Head of caudate nucleus (tissue), 42 donors: ENCODE results near the gene MRO.
"Not testable (repeated sequence)": the region's sequence is repeated elsewhere in the genome, so short reads cannot be mapped to it uniquely, and the experiment has no call there.

ENCODE experiments used
- DNase-seq, 42 donors: peaks; one replicate each; pipeline versions ENCODE4 v3.0.0 to v3.0.0-alpha.2; 2020 to 2021; ENCODE audit warnings: mixed read lengths in 7 of 42
- intact Hi-C: fragments of 100-400 bp; cut with DNase I; formaldehyde crosslinking; loops from one replicate; pipeline ENCODE4 v1.15.0; 2022

The MRO gene

DNA sequence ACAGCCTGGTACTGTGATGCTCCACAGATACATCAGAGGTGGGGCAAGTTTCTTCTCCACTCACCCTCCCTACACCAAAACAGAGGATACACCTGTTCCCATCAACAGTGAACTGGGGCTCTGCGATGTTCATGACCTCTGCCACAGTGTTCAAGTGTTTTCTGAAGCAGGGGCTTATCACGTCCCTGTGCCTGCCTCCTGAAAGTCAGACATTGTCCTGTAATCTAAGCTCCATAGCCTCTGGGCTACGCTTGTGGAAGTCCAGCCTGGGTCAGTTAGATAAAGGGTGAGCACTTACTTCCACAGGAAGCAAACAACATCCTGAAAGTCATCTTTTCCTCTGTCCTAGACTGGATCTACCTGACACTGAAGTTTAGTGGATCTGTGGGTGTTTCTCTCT is 20.2 kb upstream of the MRO start:
- intact Hi-C loops: no loop called here
- DNase-seq: no peak

DNA sequence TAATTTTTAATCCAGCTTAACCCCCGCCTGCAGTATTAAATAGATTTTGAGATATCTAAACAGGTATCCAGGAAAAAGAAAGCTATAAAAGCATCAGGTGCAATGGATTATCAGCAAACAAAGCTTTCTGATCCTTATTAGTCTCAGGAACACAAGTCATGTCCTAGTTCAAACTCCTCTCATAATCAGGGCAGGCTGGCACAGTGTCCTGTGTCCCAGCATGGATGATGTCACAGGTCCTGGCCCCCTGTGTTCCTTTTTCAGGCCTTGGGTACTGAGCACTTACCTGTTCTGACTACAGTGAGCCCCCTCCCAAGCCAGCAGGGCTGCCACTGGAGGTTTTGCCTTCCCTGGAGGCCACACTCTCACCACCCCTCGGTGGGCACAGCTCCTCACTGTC is 19.5 kb upstream of the MRO start:
- DNase-seq: no peak
- intact Hi-C loops: no loop called here

DNA sequence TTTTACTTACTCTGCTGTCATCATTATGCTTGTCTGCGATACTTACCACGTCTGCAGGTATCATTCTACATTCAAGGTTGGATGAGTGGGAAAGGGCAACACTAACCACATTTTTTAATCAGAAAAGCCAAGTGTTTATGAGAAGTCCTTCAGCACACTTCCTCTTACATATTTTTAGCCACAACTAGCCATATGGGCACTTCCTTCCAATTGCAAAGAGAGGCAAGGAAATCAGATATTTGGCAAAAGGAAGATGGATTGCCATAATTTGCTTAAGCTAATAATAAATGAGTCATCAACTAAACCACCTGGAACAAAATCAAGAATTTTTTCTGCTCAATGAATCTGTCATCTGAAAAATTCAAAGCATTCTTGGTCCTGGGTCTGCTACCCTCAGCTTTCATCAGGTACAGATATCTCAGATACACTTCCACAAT is 16.7 kb upstream of the MRO start:
- DNase-seq: peak in 1 of 42 donors; percentile 2
- intact Hi-C loops: no loop called here

DNA sequence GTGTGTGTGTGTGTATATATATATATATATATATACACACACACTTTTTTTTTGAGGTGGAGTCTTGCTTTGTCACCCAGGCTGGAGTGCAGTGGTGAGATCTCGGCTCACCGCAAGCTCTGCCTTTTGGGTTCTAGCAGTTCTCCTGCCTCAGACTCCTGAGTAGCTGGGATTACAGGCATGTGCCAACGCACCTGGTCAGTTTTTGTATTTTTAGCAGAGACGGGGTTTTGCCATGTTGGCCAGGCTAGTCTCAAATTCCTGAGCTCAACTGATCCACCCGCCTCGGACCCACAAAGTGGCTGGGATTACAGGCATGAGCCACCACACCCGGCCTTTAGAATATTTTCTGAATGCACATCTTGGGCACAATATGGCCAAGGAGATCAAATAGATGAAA is 13.7 kb upstream of the MRO start:
- intact Hi-C loops, DNase-seq: not testable (repeated sequence)

DNA sequence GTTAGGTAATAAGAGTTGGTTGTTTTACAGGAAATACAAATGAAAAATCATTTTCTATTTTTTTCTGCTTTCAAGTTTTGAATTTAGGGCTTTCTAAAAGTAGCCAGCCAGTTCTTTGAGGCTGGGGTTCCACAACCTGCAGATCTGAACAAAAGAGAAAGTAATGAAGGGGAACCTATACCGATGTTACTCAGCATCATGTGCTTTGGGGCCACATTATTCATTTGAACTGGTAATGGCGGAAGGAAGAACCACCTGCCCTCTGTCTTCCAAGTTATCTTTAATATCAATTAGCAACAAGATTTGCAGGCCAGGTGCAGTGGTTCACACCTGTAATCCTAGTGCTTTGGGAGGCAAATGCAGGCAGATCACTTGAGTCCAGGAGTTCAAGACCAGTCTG is 12.9 kb upstream of the MRO start:
- no peak for DNase-seq
- intact Hi-C loops: no loop called here

DNA sequence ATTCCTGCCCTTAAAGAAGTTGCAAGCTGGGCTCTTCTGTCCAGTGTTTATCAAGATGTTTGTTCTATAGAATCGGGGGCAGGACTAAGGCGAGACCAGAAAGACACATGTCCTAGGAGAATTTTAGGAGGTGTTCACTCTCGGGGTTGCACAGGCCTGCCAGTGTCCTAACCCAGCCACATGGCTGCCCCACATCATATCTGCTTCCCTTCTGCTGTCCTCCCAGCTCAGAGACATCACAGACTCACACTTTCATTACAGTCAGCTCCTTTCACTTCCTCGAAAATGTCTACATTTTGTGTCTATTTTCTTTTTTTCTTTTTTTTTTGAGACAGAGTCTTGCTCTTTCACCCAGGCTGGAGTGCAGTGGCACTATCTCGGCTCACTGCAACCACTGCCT is 10.7 kb upstream of the MRO start:
- intact Hi-C loops: no loop called here
- peak in 8 of 42 donors; percentile 6 to 36 (median 20) for DNase-seq

DNA sequence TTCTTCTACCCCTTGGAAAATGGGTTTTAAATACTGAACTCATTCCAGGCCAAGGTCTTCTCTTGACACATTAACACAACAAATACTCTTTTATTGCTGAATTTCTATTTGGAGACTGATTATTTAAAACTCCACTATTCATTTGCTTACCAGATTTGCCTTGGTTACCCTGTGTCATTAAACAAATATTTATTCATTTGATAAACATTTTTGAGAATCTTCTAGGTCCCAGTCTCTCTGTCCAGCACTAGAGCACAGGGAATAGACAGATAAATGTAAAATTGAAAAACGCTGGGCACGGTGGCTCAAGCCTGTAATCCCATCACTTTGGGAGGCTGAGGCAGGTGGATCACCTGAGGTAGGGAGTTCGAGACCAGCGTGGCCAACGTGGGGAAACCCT is 9.8 kb upstream of the MRO start:
- intact Hi-C loops: loop anchor here (10.0 kb wide), 1 partner anchor 135 kb away; the partner anchor contains the start of gene ELAC1
- DNase-seq: no peak

DNA sequence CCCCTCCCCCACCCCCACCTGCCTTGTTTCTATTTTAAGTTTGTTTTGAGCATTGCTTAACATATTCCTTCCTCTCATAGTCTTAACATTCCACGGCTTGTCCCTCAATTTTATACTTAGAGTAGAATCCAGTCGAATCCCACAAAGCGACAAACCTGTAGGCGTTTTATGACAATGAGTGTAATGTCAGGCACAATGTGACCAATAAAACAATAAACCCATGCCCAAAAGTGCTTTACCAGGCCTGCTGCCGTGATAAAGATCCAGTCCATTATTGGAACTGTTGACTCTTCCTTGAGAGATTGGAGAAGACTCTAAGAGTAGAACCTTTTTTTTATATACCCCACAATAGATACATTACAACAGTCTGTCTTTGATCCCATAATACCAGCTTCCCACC is 6.2 kb upstream of the MRO start:
- intact Hi-C loops: loop anchor here (10.0 kb wide), 1 partner anchor 139 kb away; the partner anchor contains the start of gene ELAC1
- no peak for DNase-seq

DNA sequence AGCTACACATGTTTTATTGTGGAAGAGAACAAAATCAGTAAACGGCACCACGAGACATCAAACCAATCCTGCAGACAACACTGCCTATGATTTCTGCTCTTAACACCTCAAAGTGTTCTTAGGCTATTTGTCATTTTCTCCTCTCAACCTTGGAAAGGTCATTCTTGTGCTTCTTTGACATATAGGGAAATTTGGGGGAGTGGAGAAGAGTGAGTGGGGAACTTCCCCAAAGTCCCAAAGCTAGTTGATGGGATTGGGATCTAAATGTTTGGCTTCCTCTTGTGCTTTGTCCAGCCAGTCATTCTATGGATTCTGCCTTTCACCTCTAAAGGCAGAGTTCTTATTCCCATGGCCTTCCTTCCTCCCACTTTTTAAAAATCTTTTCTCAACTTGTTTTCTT is 5.8 kb upstream of the MRO start:
- no peak for DNase-seq
- intact Hi-C loops: loop anchor here (10.0 kb wide), 1 partner anchor 139 kb away; the partner anchor contains the start of gene ELAC1

DNA sequence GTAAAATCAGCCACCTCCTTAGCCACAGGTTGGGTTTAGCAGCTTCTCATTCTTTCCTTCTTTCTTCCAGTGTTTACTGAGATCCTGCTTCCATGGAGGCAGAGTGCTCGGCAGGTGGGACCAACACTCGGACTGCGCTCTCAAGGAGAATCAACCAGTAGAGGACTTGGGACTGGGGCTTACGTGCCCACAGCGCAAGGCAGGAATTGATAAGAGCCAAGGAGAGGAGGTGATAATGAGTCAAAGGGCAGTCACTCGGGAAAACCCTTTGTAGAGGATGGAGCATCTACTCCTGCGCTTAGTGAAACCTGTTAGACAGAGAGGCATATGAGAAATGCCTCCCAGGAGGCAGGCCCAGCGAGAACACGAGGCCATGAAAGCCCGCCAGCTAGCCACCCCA is 2.9 kb upstream of the MRO start:
- no peak for DNase-seq
- intact Hi-C loops: loop anchor here (5.0 to 10.0 kb wide), 2 partner anchors 55 to 142 kb away; partner anchors contain the start of genes ELAC1 and ME2

DNA sequence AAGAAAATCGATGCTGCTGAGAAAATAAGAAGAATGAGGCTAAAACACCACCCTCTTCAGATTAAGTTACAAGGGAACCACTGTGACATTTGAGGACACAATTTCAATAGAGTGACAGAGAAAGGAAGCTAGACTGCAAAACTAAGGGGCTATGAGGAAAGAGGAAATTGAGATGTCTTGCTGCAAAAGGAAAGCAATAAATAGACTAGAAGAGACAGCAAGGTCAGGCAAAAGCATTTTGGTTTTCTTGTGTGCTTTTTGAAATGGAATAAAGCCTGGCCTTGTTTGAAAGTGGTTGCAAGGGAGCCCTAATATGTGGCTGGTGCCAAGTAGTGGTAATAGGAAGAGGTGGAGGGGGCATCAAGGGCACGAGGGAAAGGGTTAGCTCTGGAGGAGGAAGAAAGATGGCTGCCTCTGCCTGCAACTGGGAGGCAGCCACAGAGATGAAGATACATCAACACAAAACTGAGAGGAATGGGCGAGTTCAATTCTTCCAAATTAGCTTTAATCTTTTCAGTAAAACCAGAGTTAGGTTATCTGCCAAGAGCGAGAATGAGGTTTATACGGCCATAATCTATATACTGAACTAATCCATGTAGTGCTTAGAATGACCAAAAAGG is 1.2 kb upstream of the MRO start:
- intact Hi-C loops: loop anchor here (5.0 to 10.0 kb wide), 2 partner anchors 56 to 144 kb away; partner anchors contain the start of genes ELAC1 and ME2
- DNase-seq: peak in 2 of 42 donors; percentile 8 to 24

DNA sequence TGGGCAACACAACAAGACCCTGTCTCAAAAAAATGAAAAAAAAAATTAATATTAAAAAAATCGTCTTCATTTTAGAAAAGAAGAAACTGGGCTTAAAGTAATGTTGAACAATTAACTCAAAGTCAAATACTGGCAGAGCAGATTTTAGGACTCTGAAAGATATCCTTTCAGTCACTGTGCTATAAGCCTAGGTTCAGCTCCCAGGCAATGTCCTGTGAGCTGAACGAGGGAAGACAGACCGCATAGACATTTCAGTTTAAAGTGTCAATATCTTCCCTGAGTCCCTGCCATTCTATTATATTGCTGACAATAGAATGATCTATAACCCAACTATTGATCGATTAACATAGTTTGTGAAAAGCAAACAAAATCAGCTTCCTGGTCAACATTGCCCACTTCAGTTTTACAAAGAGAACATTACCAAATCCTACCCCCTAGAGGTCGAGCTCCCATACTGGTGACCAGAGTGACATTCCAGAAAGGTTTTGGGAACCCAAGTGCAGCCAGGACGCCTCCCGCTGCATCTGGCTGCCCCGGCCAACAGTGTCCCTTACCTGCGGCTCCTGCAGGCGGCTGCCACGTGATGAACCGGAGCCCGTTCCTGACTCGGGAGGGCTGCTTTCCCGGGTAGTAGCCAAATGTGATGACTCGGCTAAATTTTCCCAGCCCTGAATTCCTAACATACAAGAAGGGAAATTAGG is 639 bp downstream of the MRO start:
- peak in 41 of 42 donors; percentile 15 to 69 (median 45) for DNase-seq
- intact Hi-C loops: loop anchor here (10.0 kb wide), 1 partner anchor 206 kb away; no protein-coding TSS in a partner anchor

DNA sequence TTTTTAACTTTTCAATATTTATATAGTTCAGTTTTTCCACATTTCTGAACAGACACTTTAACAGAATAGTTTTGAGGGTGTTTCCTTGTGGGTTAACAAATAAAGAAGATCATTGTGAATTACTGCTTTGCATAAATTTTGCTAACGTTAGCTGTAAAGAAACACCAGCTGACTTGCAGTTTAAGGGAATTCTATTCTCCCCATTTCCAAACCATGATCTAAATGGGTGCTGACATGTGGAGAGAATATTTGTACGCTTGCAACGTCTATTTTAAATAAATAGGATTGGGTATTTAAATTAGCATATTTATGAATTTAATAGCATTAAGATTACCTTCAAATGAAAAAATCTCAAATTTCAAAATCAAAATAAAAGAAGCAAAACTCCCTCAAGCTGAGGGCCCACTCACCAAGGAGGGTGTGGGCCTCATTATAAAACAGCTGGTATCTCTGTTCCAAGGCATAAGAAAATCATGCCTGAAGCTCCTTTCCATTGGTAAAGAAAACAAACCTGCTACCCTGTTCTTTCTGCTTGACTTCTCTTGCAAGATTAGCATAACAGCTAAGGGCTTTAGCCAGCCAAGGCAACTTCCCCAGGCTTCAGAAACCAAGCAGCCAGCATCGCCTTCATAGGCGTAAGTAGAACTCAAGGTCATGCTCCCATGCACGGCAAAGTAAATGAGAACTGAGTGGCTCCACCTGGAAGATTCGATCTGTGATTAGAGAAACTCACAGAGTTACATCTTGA is 3.2 kb downstream of the MRO start:
- intact Hi-C loops: loop anchor here (10.0 kb wide), 1 partner anchor 208 kb away; no protein-coding TSS in a partner anchor
- DNase-seq: peak in 9 of 42 donors; percentile 5 to 53 (median 25)

DNA sequence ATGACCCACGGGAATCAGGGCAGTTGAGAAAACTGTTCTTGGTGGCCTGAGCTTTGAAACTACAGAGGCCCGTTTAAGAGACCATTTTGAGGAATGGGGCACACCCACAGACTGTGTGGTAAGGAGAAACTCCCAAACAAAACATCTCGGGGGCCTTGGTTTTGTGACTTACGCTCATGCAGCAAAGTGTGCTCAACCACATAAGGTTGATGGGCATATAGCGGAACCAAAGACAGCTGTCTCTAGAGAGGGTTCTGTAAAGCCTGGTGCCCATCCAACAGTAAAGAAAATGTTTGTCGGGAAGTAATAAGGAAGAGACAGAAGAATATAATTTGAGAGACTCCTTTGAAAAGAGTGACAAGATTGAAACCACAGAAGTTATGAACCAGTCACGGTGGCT is 5.4 kb downstream of the MRO start:
- DNase-seq: no peak
- intact Hi-C loops: loop anchor here (10.0 kb wide), 1 partner anchor 210 kb away; no protein-coding TSS in a partner anchor

DNA sequence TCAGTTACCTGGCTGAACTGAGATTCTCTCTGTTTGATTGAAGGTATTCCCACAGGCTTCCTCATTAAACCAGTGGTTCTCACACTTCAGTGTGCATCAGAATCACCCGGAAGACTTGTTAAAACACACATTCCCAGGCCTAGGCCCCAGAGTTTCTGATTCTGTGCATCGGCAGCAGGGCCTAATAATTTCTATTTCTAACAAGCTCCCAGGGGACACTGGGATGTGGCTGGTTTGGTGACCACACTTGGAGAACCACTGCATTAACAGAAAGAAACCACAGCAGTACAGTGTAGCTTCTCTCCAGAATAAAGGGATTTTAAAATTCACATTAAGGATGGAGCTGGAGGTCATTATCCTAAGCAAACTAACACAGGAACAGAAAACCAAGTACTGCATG is 6.5 kb downstream of the MRO start:
- intact Hi-C loops: loop anchor here (10.0 kb wide), 1 partner anchor 211 kb away; no protein-coding TSS in a partner anchor
- DNase-seq: no peak

DNA sequence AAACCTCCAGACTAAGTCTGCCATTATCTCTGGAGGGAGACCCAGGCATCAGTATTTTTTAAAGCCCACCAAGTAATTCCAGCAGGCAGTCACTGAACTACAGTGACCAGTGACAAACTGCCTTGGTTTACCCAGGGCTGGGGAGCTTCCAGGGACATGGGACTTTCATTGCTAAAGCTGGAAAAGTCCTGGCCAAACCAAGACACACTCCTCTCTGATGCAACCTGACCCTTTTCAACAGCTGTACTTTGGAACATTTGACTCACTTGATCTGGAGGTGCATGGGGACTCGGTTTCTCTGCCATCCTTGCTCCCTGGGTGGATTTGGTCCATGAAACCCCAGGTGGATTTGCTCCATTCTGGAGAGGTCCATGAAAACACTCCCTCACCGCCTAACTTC is 7.0 kb downstream of the MRO start:
- DNase-seq: no peak
- intact Hi-C loops: loop anchor here (10.0 kb wide), 1 partner anchor 212 kb away; no protein-coding TSS in a partner anchor

DNA sequence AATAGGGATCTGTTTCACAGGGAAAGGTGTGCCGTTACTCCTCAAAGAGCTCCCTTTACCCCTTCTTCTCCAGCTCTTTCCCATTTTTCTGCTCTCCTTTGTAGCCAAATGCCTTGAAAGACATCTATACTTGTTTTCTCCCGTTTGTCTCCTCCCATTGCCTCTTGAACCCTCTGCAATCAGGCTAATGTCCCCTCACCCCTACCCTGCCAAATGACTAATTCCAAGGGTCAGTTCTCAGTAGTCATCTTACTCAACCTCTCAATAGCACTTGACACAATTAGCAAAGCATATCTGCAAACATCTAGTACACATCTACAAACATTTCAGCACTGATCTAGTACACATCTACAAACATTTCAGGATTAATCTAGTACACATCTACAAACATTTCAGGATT is 12.6 kb downstream of the MRO start:
- intact Hi-C loops: no loop called here
- DNase-seq: no peak

DNA sequence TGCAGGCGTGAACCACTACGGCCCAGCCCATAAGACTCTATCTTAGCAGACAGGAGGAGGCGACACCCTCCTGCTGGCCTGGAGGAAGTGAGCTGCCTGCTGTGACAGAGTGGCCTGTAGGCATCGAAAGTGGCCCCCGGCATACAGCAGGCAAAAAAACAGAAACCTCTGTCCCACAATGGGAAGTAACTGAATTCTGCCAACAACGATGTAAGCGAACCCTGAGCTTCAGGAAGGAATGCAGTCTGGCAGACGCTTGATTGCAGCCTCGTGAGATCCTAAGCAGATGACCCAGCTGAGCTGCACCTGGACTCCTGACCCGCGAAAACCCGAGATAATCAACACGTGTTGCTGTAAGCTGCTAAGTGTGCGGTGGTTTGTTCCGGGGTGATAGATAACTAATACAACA is 13.6 kb downstream of the MRO start:
- intact Hi-C loops: no loop called here
- peak in 14 of 42 donors; percentile 8 to 47 (median 26) for DNase-seq

DNA sequence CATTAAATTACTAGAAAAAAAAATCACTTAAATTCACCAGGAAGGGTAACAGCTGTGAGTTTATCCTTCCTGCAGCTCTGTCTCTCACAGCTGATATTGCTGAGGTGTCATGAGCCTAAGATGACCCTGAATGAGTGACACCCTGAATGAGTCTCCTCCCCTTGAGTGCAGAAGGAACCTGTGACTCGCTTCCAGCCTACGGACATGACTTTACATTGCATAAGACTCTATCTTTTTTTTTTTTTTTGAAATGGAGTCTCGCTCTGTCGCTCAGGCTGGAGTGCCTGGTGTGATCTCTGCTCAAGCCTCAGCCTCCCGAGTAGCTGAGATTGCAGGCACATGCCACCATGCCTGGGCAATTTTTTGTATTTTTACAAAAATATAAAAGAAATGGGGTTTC is 14.1 kb downstream of the MRO start:
- DNase-seq: no peak
- intact Hi-C loops: no loop called here

DNA sequence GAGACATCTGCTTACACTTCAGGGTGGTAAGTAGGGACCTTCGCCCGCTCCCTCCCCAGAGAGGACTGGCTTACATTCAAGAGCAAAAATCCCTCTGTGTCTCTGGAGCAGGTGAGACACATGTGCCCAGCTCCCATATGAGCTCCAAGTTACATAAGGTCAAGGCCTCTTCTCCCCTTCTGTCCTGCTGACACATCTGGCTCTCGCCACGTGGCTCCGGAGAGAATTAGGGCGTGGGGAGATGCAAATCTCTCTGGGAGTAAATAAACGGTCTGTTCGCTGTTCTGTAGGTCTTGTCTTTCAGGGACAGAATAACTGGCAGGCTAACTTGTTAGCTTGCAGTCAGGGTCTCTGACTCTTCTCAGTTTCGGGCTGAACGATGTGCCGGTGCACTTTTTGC is 16.2 kb downstream of the MRO start:
- DNase-seq: no peak
- intact Hi-C loops: no loop called here
